GM18502 (cell line): ENCODE data around the gene NCOA1.
"Not testable (repeated sequence)": the region's sequence is repeated elsewhere in the genome, so short reads cannot be mapped to it uniquely, and the experiment has no call there.

Experiments used
- ATAC-seq: cut with Tn5 transposase; IDR thresholded peaks from one replicate; pipeline ENCODE4 v1.9.1; 2021; ENCODE audit warnings: mild to moderate bottlenecking; ENCODE audit not compliant: unreplicated experiment, poor library complexity

The NCOA1 gene

DNA sequence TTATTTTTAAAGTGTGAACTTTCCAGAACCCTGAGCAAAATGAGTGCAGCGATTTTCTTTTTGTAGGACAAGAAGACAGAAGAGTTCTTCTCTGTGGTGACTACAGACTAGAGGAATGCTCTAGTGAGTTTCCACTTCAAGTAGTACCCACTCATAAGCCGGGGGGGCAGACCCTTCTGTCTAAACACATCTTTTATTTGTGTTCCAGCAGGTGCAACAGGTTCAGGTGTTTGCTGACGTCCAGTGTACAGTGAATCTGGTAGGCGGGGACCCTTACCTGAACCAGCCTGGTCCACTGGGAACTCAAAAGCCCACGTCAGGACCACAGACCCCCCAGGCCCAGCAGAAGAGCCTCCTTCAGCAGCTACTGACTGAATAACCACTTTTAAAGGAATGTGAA lies 277.0 kb downstream of the NCOA1 start:
- ATAC-seq, result no peak

DNA sequence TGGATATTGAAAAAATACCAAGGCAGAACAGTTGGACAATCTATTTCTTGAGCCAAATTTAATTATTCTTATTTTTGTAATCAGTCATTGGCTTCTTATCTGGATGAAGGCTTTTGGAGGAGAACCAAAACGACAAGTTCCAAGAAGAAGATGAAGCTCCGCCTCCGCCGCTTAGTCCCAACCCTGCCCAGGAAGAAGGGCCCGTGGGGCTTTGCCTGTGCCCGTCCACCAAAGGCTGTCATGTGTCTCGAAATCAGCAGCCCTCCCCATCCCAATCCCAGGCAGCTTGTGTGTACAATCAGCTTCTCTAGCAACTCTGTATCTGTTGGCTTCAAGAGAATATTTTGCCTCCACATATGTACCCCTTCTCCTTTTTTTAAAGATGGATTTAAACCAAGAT lies 277.5 kb downstream of the NCOA1 start:
- ATAC-seq, result no peak

DNA sequence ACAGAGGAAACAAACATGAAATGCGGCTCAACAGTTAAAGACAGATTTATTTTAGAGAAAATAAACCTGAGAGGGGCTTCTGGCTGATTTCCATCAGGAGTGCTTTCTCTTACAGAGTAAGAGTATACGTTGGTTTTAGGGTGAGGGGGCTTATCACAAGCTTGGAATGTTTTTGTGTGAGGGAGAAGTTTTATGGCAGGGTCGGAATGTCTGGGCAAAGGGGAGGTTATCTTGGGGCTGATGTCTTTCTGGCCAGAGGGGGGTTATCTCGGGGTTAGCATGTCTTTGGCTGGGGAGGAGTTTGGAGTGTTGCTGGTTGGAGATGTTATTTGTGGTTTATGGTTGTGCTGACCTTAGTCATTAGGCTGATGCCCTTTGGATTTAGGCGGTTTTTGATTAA lies 280.0 kb downstream of the NCOA1 start:
- no peak for ATAC-seq

DNA sequence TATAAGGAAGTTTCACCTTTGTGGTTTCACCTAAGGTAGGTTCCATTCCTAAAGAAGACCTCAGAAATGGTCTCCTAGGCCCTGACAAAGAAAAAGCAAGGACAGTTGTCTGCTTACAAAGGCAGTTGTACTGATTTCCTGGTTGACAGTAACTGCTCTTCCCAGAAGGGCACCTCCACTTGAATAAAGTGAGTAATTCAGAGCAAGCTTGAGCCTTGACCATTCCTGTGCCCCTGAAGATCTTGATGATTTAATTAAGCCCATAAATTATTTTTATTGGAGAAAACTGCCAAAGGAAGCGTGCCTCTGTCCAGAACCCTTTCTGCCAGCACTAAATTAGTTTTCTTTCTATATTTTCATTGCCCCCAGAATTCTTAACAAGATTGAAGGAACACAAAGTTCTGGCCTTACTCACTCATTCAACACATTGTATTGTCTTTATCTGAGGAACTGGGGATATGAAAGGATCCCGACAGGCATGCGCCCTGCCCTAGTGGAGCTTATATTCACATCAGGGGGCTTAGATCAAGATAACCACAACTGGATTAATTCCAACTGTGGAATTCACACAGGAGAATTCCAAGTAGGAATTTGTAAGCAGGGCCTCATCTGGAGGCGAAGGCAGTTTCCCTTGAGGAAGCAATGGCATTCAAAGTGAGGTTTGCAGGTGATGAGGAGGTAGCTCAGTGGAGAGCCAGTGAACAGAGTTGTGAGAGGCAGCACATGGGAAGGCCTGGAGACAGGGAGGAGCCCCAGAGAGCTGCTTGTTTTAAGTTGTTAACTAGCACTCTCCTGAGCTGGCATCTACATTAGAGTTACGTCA lies 280.9 kb downstream of the NCOA1 start:
- no peak for ATAC-seq

DNA sequence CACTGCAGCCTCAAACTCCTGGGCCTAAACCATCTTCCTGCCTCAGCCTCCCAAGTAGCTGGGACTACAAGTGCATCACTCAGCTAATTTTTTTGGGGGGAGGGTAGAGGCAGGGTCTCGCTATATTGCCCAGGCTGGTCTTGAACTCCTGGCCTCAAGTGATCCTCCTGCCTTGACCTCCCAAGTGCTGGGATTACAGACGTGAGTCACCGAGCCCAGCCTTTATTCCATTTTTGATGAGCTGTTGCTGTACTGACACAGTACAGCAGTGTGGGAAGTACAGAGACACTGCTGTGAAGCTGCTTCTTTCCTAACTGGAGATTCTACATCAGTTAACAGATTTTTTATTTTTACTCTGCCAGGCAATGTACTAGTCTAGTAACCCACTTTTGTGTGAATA lies 283.3 kb downstream of the NCOA1 start:
- no peak for ATAC-seq

DNA sequence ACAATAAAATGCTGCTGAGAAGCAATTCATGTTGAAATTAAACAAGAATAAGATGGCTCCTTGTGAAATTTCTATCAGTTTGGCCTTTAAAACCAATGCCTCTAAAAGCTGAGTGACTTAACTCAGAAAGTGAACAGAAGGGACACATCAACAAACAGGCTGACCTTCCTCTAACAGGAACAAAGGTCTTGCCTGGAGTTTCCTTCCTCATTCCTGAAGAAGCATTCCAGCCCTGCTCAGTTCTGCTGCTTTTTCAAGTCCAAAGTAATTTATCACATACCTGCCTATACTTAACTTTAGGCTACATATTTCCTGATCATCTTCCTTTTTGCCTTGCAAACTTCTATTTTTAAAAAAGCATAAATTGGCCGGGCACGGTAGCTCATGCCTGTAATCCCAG lies 288.1 kb downstream of the NCOA1 start:
- ATAC-seq, result no peak

DNA sequence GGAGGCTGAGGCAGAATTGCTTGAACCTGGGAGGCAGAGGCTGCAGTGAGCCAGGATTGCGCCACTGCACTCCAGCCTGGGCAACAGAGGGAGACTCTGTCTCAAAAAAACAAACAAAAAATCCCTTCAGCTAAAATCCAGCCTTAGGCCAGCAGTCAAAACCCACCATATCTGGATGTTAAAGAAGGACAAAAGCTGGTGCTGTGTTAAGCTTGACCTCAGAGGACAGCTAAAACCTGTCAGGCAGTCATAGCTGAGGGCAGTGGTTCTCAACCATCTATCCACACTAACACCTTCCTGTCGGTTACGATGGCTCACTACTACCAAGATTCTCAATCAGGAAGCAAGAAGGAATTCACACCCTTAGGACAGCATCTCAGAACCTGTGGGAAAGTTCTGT lies 292.6 kb downstream of the NCOA1 start:
- ATAC-seq, result no peak

DNA sequence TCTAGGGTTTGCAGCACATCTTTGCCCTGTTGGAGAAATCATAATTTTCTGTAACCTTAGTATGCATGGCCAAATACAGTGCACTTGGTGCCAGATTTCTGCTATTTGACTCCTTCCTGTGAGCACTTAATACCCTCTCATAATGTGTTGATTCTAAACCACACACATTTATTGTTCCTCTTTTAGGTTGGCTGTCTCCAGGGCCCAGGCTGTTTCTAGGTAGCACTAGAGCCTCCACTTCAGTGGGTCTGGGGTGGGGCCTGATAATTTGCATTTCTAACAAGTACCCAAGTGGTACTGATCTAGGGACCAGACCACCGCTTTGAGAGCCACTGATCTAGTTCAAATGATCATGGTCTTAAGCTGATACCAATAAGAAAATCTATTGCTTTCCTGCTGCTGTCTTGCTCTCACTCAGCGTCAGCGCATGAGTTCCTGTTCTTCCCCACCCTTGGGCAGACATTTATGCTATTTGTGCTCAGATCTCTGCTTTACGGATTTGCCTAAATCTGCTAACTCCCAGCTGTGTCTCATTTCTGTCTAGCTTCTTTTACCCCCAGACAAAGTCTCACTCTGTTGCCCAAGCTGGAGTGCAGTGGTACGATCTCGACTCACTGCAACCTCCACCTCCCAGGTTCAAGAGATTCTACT lies 294.7 kb downstream of the NCOA1 start:
- ATAC-seq, result peak; percentile 94

DNA sequence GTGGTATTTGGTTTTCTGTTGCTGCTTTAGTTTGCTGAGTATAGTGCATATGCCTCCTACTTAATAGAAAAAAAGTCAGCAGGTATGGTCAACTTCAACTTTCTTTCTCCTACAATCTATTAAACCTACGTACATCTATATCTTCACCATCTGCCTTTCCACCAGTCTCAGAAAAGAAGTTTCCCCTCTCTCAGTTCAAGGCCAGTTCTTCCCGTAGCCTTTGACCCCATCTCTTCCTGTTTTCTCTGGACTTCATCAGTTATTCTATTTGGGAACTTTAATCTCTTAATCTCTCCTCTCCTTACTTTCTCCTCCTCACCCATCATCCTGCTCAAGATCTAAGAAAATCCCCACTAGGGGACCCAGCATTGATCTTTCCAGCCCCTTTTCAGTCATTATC lies 296.5 kb downstream of the NCOA1 start:
- ATAC-seq, result no peak

DNA sequence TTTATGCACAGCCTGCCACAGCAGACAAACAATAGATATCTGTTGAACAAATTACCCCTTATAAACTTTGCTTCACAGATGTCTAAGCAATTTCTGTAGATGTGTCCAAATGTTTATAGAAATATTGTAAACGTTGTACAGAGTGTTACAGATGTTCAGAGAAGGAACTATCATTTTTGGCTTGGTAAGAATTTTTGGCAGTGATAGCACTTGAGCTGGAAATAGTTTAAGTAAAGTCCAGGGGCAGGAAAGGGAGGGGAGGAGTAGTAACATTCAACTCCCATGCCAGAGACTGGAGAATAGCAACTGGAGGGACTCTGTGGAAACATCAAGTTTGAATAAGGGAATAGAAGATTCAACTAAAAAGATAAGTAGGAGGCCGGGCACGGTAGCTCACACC lies 297.8 kb downstream of the NCOA1 start:
- ATAC-seq, result no peak

DNA sequence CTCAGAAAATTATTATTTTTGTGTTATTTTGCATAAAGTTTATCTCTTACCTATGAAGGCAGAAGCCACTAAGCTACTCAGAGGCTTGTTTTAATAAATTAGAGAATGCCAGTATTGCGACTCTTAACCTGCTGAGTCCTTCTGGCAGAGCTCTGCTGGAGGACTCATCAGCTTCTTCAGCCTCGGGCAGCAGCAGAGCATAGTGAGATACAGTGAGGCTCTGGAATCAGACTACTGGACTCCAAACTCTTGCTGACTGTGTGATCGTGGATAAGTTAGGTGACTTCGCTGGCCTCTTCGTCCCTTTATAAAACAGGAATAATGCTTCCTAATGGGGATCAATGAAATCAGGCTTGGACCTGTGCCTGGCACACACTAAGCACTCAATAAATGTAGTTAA lies 300.4 kb downstream of the NCOA1 start:
- ATAC-seq, result no peak

DNA sequence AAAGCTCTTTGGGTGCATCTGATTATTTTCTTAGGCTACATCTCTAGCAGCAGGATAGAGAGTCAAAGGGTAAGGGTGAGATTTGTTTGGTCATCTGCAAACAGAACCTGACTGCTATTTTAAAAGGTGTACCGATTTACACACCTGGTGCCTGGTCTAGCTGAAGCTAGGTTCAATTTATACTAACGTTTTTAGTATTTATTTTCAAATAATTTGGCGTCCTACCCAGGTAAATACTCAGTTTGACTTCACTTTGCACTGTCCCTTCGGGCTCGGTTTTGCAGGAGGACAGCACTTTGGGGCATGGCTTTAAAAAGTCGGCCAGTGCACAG lies 301.5 kb downstream of the NCOA1 start:
- ATAC-seq, result no peak

DNA sequence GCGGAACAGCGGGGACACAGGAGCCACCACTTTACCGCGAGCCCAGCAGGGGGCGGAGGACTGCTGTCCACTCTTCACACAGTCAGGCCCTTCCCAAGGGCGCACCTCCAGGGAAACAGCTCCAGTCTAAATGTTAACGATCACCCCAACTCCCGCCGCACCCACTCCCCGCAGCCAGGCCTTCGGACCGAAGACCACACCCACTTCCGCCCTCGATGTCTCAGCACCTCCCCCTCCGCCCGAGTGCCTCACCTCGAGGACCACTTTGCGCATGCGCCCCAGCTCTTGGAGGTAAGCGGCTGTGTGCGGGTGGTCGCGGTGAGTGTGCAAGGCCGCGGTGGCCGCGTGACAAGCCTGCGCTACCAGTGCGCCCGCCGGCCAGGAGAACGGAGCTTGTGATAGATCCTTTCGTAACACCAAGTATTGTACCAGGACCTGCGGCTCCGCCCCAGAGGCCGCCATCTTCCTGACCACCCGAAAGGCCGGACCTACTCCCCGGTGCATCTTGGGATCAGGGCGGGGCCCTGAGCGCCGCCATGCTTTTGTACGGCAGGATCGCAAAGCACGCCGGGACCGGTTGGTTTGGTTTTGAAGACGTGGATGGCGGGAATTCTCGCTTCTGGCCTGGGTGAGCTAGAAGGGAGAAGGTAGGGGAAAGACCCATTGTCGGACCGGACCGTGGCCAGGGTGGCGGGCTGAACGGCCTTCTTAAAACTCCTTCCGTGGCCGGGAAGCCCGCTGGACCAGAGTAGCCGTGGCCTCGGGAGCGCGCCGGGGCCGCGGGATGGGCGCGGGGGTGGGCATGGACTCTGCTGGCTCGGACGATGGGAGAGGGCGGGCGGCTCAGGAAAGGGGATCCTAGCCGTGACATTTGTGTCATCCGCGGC lies 302.1 kb downstream of the NCOA1 start, which contains the start of the genes CENPO and PTRHD1:
Gene CENPO, plus strand, starts transcription at position 552 of the 887 bp plus-strand sequence. CDS start 495 bp downstream, outside the sequence.
Gene PTRHD1, minus strand, starts transcription at position 518 of the 887 bp plus-strand sequence. Its CDS starts 14 bp downstream, at position 504.
- peak; percentile 95 for ATAC-seq

DNA sequence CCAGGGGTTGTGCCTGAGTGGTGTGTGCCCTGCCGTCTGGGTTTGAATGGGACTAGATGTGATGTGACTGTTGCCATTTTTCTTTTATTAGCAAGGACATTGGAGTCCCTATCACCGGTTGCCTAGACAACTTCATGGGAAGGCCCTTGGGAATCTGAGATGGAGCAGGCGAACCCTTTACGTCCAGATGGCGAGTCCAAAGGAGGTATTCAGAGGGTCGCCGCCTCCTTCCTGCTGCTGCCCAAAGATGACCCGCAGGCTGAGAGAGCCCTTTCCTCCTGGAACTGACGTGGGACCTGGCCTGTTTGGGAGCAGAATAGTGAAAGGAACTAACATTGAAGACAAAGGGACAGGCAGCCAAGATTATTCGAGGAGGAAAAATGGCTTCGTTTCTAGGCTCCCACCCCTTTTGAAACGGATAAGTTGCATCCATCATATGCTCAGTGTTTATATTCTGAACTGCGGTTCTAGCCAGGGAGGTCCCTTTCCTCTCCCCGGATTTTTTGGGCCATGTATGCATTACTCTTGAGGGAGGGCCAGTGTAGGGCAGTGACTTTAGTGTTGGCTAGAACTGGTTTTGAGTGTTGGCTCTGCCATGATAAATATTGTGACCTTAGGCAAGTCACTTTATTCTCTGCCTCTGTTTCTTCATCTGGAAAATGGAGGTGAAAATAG lies 302.8 kb downstream of the NCOA1 start:
- ATAC-seq, result no peak

DNA sequence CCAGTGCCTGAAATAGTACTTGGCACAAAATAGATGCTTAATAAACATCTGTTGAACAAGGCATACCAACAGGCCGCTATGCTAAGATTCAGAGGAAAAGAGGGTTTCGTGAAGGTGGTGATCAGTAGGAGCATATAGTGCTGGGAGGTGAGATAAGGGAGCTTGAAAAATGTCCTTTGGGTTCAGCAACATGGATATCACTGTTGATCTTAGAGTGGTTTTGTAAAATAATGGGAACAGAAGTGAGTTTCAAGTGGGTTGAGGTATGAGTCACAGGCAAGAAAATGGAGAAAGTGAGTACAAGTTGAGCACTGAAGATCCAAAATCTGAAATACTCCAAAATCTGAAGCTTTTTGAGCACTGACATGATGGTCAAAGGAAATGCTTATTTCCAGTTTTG lies 306.6 kb downstream of the NCOA1 start:
- ATAC-seq, result no peak

DNA sequence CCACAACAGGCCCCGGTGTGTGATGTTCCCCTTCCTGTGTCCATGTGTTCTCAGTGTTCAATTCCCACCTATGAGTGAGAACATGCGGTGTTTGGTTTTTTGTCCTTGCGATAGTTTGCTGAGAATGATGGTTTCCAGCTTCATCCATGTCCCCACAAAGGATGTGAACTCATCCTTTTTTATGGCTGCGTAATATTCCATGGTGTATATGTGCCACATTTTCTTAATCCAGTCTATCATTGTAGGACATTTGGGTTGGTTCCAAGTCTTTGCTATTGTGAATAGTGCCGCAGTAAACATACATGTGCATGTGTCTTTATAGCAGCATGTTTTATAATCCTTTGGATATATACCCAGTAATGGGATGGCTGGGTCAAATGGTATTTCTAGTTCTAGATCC lies 309.4 kb downstream of the NCOA1 start:
- ATAC-seq, result not testable (repeated sequence)

DNA sequence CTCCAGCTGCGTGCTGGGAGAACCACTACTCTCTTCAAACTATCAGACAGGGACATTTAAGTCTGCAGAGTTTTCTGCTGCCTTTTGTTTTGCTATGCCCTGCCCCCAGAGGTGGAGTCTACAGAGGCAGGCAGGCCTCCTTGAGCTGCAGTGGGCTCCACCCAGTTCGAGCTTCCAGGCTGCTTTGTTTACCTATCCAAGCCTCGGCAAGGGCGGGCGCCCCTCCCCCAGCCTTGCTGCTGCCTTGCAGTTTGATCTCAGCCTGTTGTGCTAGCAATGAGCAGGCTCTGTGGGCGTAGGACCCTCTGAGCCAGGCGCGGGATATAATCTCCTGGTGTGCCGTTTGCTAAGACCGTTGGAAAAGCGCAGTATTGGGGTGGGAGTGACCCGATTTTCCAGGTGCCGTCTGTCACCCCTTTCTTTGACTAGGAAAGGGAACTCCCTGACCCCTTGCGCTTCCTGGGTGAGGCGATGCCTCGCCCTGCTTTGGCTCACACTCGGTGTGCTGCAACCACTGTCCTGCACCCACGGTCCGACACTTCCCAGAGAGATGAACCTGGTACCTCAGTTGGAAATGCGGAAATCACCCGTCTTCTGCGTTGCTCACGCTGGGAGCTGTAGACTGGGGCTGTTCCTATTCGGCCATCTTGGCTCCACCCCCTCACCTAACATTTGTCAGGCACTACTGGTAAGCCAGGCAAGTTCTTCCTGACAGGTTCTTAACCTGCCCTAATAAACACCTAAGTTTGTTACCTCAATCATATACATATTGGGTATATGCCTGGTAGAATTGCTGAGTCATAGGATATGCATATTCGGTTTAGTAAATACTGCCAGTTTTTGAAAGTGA lies 315.0 kb downstream of the NCOA1 start:
- not testable (repeated sequence) for ATAC-seq

DNA sequence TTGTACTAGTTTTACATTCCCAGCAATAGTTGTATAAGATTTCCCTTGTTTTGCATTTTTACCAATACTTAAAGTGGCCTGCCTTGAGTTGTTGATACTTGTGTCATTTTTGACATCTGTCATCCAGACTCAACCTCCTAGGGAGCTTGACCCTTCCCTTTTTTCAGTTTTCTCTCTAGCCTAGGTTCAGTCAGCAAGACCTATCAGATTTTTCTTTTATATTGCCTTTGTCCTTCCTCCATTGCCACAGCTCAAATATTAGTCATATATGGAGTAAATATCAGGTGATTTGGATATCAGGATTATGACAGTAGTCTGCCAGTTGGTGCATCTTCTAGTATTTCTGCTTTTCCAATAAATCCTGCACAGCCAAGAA lies 315.6 kb downstream of the NCOA1 start:
- no peak for ATAC-seq

DNA sequence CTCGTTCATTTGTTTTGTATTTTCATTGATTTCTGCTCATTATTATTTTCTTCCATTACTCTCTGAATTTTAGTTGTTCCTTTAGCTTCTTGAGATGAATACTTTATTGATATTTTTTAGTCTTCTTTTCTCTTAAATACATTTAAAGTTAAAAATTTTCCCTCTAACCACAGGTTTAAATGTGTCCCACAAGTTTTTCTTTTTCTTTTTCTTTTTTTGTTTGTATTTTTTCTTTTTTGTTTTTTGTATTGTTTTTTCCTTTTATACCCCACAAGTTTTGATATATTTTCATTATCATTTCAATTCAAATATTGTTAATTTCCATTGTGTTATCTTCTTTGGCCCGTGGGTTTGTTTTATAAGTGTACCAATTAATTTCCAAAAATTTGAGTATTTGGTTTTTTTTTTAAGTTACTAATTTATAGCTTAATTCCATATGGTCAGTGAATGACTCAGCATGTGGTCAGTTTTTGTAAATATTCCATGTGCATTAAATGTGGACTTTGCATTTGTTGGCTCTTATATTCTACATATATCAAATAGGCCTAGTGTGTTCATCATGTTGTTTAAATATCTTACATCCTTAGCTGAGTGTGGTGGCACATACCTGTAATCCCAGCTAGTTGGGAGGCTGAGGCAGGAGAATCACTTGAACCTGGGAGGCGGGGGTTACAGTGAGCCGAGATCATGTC lies 318.4 kb downstream of the NCOA1 start:
- ATAC-seq, result no peak
